WTC11 (cell line): Measurements from ENCODE around the gene CYTH3.

Experiments used
- CTCF ChIP-seq: fragments of 200-600 bp; IDR thresholded peaks from 2 replicates; pipeline ENCODE4 v1.8.0; 2022; ENCODE audit warnings: antibody characterized with exemption
- ESRRA ChIP-seq: sonication (generic); formaldehyde crosslinking; IDR thresholded peaks from 2 replicates; pipeline ENCODE4 v1.8.1; 2022; ENCODE audit warnings: mild to moderate bottlenecking, missing genetic modification reagents, borderline replicate concordance
- RELA ChIP-seq: sonication (generic); formaldehyde crosslinking; IDR thresholded peaks from 2 replicates; pipeline ENCODE4 v1.8.1; 2022; ENCODE audit warnings: missing genetic modification reagents, mild to moderate bottlenecking, borderline replicate concordance
- SP1 ChIP-seq: sonication (generic); formaldehyde crosslinking; conservative IDR thresholded peaks from 2 replicates; pipeline ENCODE4 v1.8.1; 2022; ENCODE audit warnings: missing genetic modification reagents
- TP53 ChIP-seq: sonication (generic); formaldehyde crosslinking; IDR thresholded peaks from 2 replicates; pipeline ENCODE4 v1.8.1; 2023; ENCODE audit warnings: mild to moderate bottlenecking, missing genetic modification reagents

- TF ChIP-seq SP1 (CRISPR knock-in tag): no peak
- no peak for TF ChIP-seq CTCF
- no peak for TF ChIP-seq ESRRA (CRISPR knock-in tag)
- TF ChIP-seq TP53 (CRISPR knock-in tag): no peak
- TF ChIP-seq RELA: no peak
Observed at GRCh38 chr7:6169805-6170520, 102.5 kb downstream of the CYTH3 start.
